ENCODE measurements around the gene PCDHA1. TPM values are rescaled to one million over a fixed set of nuclear protein-coding genes. Genes with fewer than 3 reads are reported as not detected.

Gene PCDHA1
- total and polyA plus RNA-seq, 10 donors = 0.05 TPM; not detected in 9

DNA sequence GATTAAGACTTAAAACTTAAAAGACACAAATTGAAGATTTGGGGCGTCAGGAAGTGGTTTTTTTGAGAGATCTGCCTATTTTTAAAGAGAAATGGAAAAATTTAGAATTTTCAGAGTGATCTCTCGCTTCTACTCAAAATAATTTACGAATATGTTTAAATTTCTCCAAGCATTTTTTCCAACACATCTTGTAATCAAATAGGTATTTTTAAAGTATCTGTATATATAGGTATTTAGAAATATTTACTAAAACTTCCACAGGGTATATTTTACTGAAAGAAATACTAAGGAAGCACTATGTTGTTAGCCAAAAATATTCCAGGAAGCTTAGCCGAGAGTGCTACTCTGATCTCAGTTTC, 255.5 kb downstream of the PCDHA1 start:
- Histone ChIP-seq H3K4me3 (no peak overlapping the region), H3K36me3 (no peaks in the 10 kb centered on the region), H3K27ac (no peak overlapping the region), H3K27me3 (replicated peaks in 1 of 7) (peaks cover 0 to 46% (median 0%) of the 10 kb centered on the region in 7 donors), H3K4me1 (peaks cover 0 to 15% (median 4%) of the 10 kb centered on the region in 6 donors), H3K9me3 (peaks cover 0 to 11% (median 4%) of the 10 kb centered on the region in 8 donors)
- WGBS, 5 donors = 18 to 24% (median 22%) methylated on average over 4 of the region's 4 CpGs
- no peak for TF ChIP-seq POLR2AphosphoS5 (IDR thresholded peaks at IDR 0.05)
- TF ChIP-seq, protein P1, sequence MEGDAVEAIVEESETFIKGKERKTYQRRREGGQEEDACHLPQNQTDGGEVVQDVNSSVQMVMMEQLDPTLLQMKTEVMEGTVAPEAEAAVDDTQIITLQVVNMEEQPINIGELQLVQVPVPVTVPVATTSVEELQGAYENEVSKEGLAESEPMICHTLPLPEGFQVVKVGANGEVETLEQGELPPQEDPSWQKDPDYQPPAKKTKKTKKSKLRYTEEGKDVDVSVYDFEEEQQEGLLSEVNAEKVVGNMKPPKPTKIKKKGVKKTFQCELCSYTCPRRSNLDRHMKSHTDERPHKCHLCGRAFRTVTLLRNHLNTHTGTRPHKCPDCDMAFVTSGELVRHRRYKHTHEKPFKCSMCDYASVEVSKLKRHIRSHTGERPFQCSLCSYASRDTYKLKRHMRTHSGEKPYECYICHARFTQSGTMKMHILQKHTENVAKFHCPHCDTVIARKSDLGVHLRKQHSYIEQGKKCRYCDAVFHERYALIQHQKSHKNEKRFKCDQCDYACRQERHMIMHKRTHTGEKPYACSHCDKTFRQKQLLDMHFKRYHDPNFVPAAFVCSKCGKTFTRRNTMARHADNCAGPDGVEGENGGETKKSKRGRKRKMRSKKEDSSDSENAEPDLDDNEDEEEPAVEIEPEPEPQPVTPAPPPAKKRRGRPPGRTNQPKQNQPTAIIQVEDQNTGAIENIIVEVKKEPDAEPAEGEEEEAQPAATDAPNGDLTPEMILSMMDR (IDR thresholded peaks at IDR 0.05 in 8 of 11, conservative IDR thresholded peaks at IDR 0.05 in 3 of 11) = peak in 2 of 11 experiments; percentile 9 to 38
- no peak for DNase-seq
- intact Hi-C loops (cut with DNase I; ENCODE audit: low total_unique reads) = no loop called here

DNA sequence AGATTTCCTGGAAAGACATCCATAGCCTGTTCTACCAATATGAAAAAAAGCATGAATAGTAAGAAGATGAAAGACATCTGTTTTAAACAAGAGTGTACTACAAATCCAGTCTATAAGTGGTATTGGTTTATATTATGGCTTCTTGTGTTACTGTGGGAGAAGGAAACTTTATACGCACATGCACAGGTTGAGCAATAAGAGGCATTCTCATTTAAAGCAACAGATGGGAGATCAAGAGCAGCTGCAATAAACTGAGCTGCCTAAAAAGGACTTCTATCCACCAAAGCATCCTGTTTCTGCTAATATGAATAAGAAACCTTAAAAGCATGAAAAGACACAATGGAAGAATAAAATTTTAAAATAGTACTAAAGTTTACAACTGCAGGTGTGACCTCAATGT, 256.6 kb downstream of the PCDHA1 start:
- DNase-seq = no peak
- H3K27me3 ChIP-seq (replicated peaks in 1 of 7) = peaks cover 0 to 56% (median 0%) of the 10 kb centered on the region in 7 donors
- no peak overlapping the region for H3K4me3 ChIP-seq
- peaks cover 0 to 11% (median 4%) of the 10 kb centered on the region in 8 donors for H3K9me3 ChIP-seq
- H3K4me1 ChIP-seq = peaks cover 0 to 15% (median 4%) of the 10 kb centered on the region in 6 donors
- 57 to 81% (median 70%) methylated on average over 1 of the region's 1 CpG for WGBS, 5 donors
- no peak overlapping the region for H3K27ac ChIP-seq
- intact Hi-C loops (cut with DNase I; ENCODE audit: low total_unique reads) = no loop called here
- no peaks in the 10 kb centered on the region for H3K36me3 ChIP-seq
- TF ChIP-seq, protein P1 (IDR thresholded peaks at IDR 0.05 in 8 of 11, conservative IDR thresholded peaks at IDR 0.05 in 3 of 11) = no peak
- TF ChIP-seq POLR2AphosphoS5 (IDR thresholded peaks at IDR 0.05) (no peak), POLR2A (IDR thresholded peaks at IDR 0.05) (no peak)

DNA sequence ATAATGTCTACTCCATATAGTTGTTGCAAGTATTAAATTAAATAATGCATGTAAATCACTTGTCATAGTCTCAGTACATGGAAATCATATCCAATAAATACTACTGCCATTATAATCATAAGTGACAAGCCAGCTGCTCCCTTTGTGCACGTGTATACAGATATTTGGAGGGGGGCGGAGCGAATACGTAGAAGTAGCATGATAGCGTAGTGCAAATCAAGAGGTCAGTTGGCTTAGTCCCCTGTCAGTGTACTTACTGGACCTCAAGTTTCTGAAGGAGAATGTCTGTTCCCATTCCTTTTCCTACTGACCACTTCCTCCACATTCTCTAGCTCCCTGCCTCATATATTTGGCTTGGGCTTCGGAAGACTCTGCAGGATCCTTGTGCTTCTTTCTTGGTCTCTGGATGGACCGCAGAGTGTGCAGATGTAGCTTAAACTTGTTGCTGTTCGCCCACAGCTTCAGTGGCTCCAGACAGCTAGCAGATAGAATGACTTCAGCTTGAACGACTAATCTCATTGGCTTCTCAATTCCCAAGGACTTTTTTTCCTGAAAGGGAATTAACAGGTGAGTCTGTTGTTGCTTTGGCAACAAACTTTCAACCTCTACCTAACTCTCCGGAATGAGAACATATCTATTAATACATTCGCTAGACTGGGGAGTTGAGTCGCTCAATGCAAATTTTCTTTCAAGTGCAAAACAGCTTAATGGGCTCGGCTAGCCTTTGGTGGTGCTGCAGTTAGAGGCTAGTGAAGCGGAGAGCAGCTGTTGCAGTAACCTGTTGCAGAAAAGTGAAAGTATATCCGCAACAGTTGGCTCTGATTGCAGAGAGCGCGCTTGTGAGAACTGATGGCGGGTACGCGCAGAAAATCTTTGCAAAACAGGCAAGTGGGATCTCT, 264.9 kb downstream of the PCDHA1 start, which contains the start of gene PCDHB1:
TSS of gene PCDHB1 (plus strand) at position 753 of the 899 bp plus-strand sequence. CDS start at position 850, 97 bp downstream.
- no peak within 1 kb of the TSS for H3K27ac ChIP-seq
- peaks cover 0 to 71% (median 7%) of the 10 kb centered on the region in 7 donors for H3K27me3 ChIP-seq (replicated peaks in 1 of 7)
- TF ChIP-seq POLR2A (IDR thresholded peaks at IDR 0.05) = no peak
- no peak for TF ChIP-seq POLR2AphosphoS5 (IDR thresholded peaks at IDR 0.05)
- TF ChIP-seq, protein P1 (IDR thresholded peaks at IDR 0.05 in 8 of 11, conservative IDR thresholded peaks at IDR 0.05 in 3 of 11) = no peak
- no peaks in the 10 kb centered on the region for H3K4me1 ChIP-seq
- DNase-seq = no peak
- H3K4me3 ChIP-seq = peak within 1 kb of the TSS; percentile 21 to 64 (median 31)
- intact Hi-C loops (cut with DNase I; ENCODE audit: low total_unique reads) = no loop called here
- peaks cover 0 to 28% (median 0%) of the 10 kb centered on the region in 8 donors for H3K9me3 ChIP-seq
- WGBS, 5 donors = 25 to 34% (median 25%) methylated on average over 20 of the region's 20 CpGs
- no peaks in the 10 kb centered on the region for H3K36me3 ChIP-seq

DNA sequence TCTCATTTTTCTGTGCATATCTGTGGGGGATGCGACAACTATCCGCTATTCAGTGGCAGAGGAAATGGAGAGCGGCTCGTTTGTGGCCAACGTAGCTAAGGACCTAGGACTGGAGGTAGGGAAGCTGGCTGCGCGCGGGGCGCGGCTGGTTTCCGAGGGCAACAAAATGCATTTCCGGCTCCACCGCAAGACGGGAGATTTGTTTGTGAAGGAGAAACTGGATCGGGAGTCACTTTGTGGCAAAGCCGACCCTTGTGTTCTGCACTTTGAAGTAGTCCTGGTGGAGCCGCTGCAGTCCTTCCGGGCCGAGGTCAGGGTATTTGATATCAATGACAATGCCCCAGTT, 265.6 kb downstream of the PCDHA1 start:
- Histone ChIP-seq H3K4me1 (no peaks in the 10 kb centered on the region), H3K9me3 (peaks cover 0 to 28% (median 0%) of the 10 kb centered on the region in 8 donors), H3K27ac (no peak overlapping the region), H3K27me3 (replicated peaks in 1 of 7) (peaks cover 0 to 67% (median 7%) of the 10 kb centered on the region in 7 donors), H3K4me3 (peak overlapping the region; percentile 21 to 64 (median 31)), H3K36me3 (no peaks in the 10 kb centered on the region)
- TF ChIP-seq POLR2AphosphoS5 (IDR thresholded peaks at IDR 0.05) (no peak), POLR2A (IDR thresholded peaks at IDR 0.05) (no peak)
- TF ChIP-seq, protein P1 (IDR thresholded peaks at IDR 0.05 in 8 of 11, conservative IDR thresholded peaks at IDR 0.05 in 3 of 11) = no peak
- WGBS, 5 donors = 11 to 30% (median 17%) methylated on average over 13 to 19 of the region's 19 CpGs
- intact Hi-C loops (cut with DNase I; ENCODE audit: low total_unique reads) = no loop called here
- DNase-seq = no peak

All from spleen (tissue), 11 donors.